ENCODE data around the gene ZNF205.
"Not testable (repeated sequence)": the region's sequence is repeated elsewhere in the genome, so short reads cannot be mapped to it uniquely, and the experiment has no call there.

The ZNF205 gene

GRCh38 chr16:3148256-3149192, 36.1 kb downstream of the ZNF205 start:
- DNase-seq (ENCODE audit: low read depth) = no peak

GRCh38 chr16:3149193-3149530, 36.8 kb downstream of the ZNF205 start:
- DNase-seq (ENCODE audit: low read depth) = no peak

GRCh38 chr16:3149630-3150345, 37.4 kb downstream of the ZNF205 start:
- DNase-seq (ENCODE audit: low read depth) = peak; percentile 65

GRCh38 chr16:3150346-3151218, 38.2 kb downstream of the ZNF205 start:
- peak; percentile 93 for DNase-seq (ENCODE audit: low read depth)

GRCh38 chr16:3152027-3152276, 39.6 kb downstream of the ZNF205 start:
- no peak for DNase-seq (ENCODE audit: low read depth)

- peak; percentile 91 for DNase-seq (ENCODE audit: low read depth)
Observed at GRCh38 chr16:3152277-3152990, 40.0 kb downstream of the ZNF205 start.

GRCh38 chr16:3152991-3153368, 40.6 kb downstream of the ZNF205 start:
- DNase-seq (ENCODE audit: low read depth) = no peak

- no peak for DNase-seq (ENCODE audit: low read depth)
Observed at GRCh38 chr16:3155181-3155580, 42.8 kb downstream of the ZNF205 start.

GRCh38 chr16:3155972-3156371, 43.6 kb downstream of the ZNF205 start:
- DNase-seq (ENCODE audit: low read depth) = no peak

- DNase-seq (ENCODE audit: low read depth) = peak; percentile 96
Observed at GRCh38 chr16:3157229-3158025, 45.0 kb downstream of the ZNF205 start.

GRCh38 chr16:3158026-3158509, 45.7 kb downstream of the ZNF205 start:
- DNase-seq (ENCODE audit: low read depth) = peak; percentile 46

GRCh38 chr16:3158510-3159314, 46.3 kb downstream of the ZNF205 start:
- peak; percentile 93 for DNase-seq (ENCODE audit: low read depth)

GRCh38 chr16:3161235-3162018, 49.0 kb downstream of the ZNF205 start:
- no peak for DNase-seq (ENCODE audit: low read depth)

GRCh38 chr16:3164121-3164991, 52.0 kb downstream of the ZNF205 start:
- no peak for DNase-seq (ENCODE audit: low read depth)

GRCh38 chr16:3165111-3165822, 52.9 kb downstream of the ZNF205 start:
- DNase-seq (ENCODE audit: low read depth) = no peak

GRCh38 chr16:3166505-3166886, 54.1 kb downstream of the ZNF205 start:
- no peak for DNase-seq (ENCODE audit: low read depth)

- not testable (repeated sequence) for DNase-seq (ENCODE audit: low read depth)
Observed at GRCh38 chr16:3168729-3169128, 56.3 kb downstream of the ZNF205 start.
